Tibial nerve (tissue), 4 donors: ENCODE results near the gene NPAS1.

Experiments
- CTCF ChIP-seq, 5 experiments: fragments of 200-600 bp in 3 of 5; fragments of 450-650 bp in 2 of 5; sonication (generic) in 3 of 5; IDR thresholded peaks; one replicate each; pipeline ENCODE4 v1.5.1; 2016 to 2019; ENCODE audit warnings: antibody characterized with exemption in 5 of 5, mild to moderate bottlenecking in 3 of 5, moderate library complexity in 2 of 5
- EP300 ChIP-seq, 2 donors: sonication (generic); formaldehyde crosslinking; IDR thresholded peaks; one replicate each; pipeline ENCODE4 v1.6.1; 2017; ENCODE audit warnings: antibody characterized with exemption in 2 of 2, mild to moderate bottlenecking in 1 of 2
- POLR2A ChIP-seq, 2 donors: fragments of 450-650 bp; IDR thresholded peaks; one replicate each; pipeline ENCODE4 v1.6.1; 2017; ENCODE audit warnings: antibody characterized with exemption in 2 of 2, mild to moderate bottlenecking in 2 of 2, moderate library complexity in 2 of 2

- no peak for TF ChIP-seq CTCF (IDR thresholded peaks at IDR 0.05)
- TF ChIP-seq POLR2A (IDR thresholded peaks at IDR 0.05): no peak
- TF ChIP-seq EP300 (IDR thresholded peaks at IDR 0.05): no peak
These were observed 52.1 kb downstream of the NPAS1 start for GRCh38 chr19:47071731-47072130.
